PC-3 (cell line): ENCODE results near the gene CST11. TPM values are rescaled to one million over a fixed set of nuclear protein-coding genes. Genes with fewer than 3 reads are reported as not detected.

Experiments used
- ATAC-seq: fragments of 200-7000 bp; cut with Tn5 transposase; 2 replicates; pipeline ENCODE4 v1.9.1; 2020; ENCODE audit warnings: mild to moderate bottlenecking, moderate library complexity
- BruUV-seq: library from RNA; stranded (reverse); fragments of 400-500 nt; replicated peaks from 2 replicates; lab custom pipeline; 2021; lab: Mats Ljungman, UMichigan
- CTCF ChIA-PET: fragments of 300-600 bp; sonication (Branson Sonifier 250); formaldehyde crosslinking; loops from one replicate; lab custom pipeline; 2022; ENCODE audit warnings: antibody characterized with exemption; lab: Charles Lee
- POLR2A ChIA-PET: fragments of 300-600 bp; sonication (Branson Sonifier 250); formaldehyde crosslinking; loops from one replicate; lab custom pipeline; 2022; ENCODE audit warnings: antibody characterized with exemption; ENCODE audit not compliant: unreplicated experiment; lab: Charles Lee
- DNase-seq: peaks from one replicate; pipeline ENCODE4 v3.0.0-alpha.2; 2015
- H2AFZ ChIP-seq: fragments of 300-600 bp; sonication (generic); 2 replicates; pipeline ENCODE4 v1.6.0; 2016; ENCODE audit warnings: antibody characterized with exemption, low read length
- H3F3A ChIP-seq: fragments of 300-600 bp; sonication (generic); one replicate; pipeline ENCODE4 v1.6.0; 2017; ENCODE audit warnings: antibody characterized with exemption, low read length, control low read depth, mild to moderate bottlenecking; ENCODE audit not compliant: unreplicated experiment
- H3K27ac ChIP-seq: fragments of 300-600 bp; sonication (generic); 2 replicates; pipeline ENCODE4 v1.5.1; 2016; ENCODE audit warnings: mild to moderate bottlenecking, low read length
- H3K27me3 ChIP-seq: fragments of 300-600 bp; sonication (generic); 2 replicates; pipeline ENCODE4 v1.6.1; 2016; ENCODE audit warnings: low read length, mixed read lengths
- H3K36me3 ChIP-seq: fragments of 300-600 bp; sonication (generic); 2 replicates; pipeline ENCODE4 v1.6.1; 2016; ENCODE audit warnings: low read depth, mixed run types, low read length, mixed read lengths
- H3K4me1 ChIP-seq: fragments of 300-600 bp; sonication (generic); 2 replicates; pipeline ENCODE4 v1.5.1; 2016; ENCODE audit warnings: low read length; ENCODE audit not compliant: insufficient read depth
- H3K4me2 ChIP-seq: fragments of 300-600 bp; sonication (generic); 2 replicates; pipeline ENCODE4 v1.6.0; 2016; ENCODE audit warnings: low read length
- H3K4me3 ChIP-seq: fragments of 300-600 bp; sonication (generic); 2 replicates; pipeline ENCODE4 v1.5.1; 2016; ENCODE audit warnings: mild to moderate bottlenecking, low read length, mixed read lengths
- H3K79me2 ChIP-seq: fragments of 300-600 bp; sonication (generic); 2 replicates; pipeline ENCODE4 v1.6.1; 2017; ENCODE audit warnings: low read length, mixed read lengths
- H3K9ac ChIP-seq: fragments of 300-600 bp; sonication (generic); 2 replicates; pipeline ENCODE4 v1.6.0; 2016; ENCODE audit warnings: mild to moderate bottlenecking, low read length
- H3K9me2 ChIP-seq: fragments of 300-600 bp; sonication (generic); replicated peaks from 2 replicates; pipeline ENCODE4 v1.6.1; 2016; ENCODE audit warnings: mixed run types, low read length, mixed read lengths
- H3K9me3 ChIP-seq: fragments of 300-600 bp; sonication (generic); 2 replicates; pipeline ENCODE4 v1.6.1; 2016; ENCODE audit warnings: low read length, mixed read lengths
- H4K20me1 ChIP-seq: fragments of 300-600 bp; sonication (generic); 2 replicates; pipeline ENCODE4 v1.6.1; 2016; ENCODE audit warnings: low read length, mixed read lengths
- CTCF ChIP-seq: fragments of 300-600 bp; sonication (generic); conservative IDR thresholded peaks from 2 replicates; pipeline ENCODE4 v1.5.1; 2017; ENCODE audit warnings: antibody characterized with exemption, low read depth, mild to moderate bottlenecking, low read length
- EZH2 ChIP-seq: fragments of 300-600 bp; sonication (generic); IDR thresholded peaks from one replicate; pipeline ENCODE4 v1.6.1; 2017; ENCODE audit warnings: antibody characterized with exemption, mild to moderate bottlenecking, low read length; ENCODE audit not compliant: unreplicated experiment
- EZH2phosphoT487 ChIP-seq: fragments of 300-600 bp; sonication (generic); IDR thresholded peaks from 2 replicates; pipeline ENCODE4 v1.6.1; 2018; ENCODE audit warnings: mild to moderate bottlenecking, antibody characterized with exemption, low read length, borderline replicate concordance
- intact Hi-C: fragments of 100-400 bp; cut with micrococcal nuclease; formaldehyde crosslinking; loops from 2 replicates; pipeline ENCODE4 v1.9.0; 2023
- total RNA-seq: library from RNA; depleted of rRNA; stranded (reverse); fragments of >200 nt; gene quantifications from 2 replicates; pipeline ENCODE4 v1.2.3, GENCODE V29; 2014

The CST11 gene
- total RNA-seq, 1 experiment from 2014 or later: not detected

GRCh38 chr20:23413862-23414422 is 38.7 kb downstream of the CST11 start:
- Histone ChIP-seq H3K79me2 (peaks cover 98% of the 10 kb centered on the region), H3K9ac (no peak overlapping the region), H3K4me3 (no peak overlapping the region), H3K4me2 (no peak overlapping the region), H3K27ac (no peak overlapping the region), H3K4me1 (no peaks in the 10 kb centered on the region), H4K20me1 (peaks cover 7% of the 10 kb centered on the region), H3K27me3 (no peaks in the 10 kb centered on the region), H2AFZ (no peak overlapping the region), H3K9me2 (no peaks in the 10 kb centered on the region), H3F3A (no peaks in the 10 kb centered on the region), H3K9me3 (no peaks in the 10 kb centered on the region), H3K36me3 (no peaks in the 10 kb centered on the region)
- DNase-seq (no peak), ATAC-seq (no peak)
- TF ChIP-seq EZH2phosphoT487 (no peak), EZH2 (no peak), CTCF (no peak)
- intact Hi-C loops: no loop called here
- POLR2A ChIA-PET: no interaction called here
- no TSS peak for BruUV-seq
- CTCF ChIA-PET: no interaction called here

DNA sequence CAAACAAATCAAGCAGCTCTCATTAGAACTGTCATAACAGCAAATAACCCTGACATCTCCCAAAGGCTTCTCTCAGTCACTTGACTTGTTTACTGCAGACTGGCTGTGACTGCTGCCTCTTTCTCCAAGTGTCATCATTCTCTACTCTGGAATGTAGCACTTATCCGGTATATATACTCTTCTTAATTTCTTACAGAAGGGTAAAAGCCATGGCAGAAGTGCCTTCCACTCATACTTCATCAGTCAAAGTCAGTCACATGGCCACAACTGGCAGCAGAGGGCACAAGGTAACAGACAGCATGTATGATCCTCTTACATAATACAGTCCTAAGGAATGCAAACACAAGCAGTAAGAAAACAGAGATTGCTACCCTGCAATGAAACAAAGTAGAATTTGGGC is 40.6 kb downstream of the CST11 start:
- no peaks in the 10 kb centered on the region for H3K36me3 ChIP-seq
- no peaks in the 10 kb centered on the region for H3K27me3 ChIP-seq
- no TSS peak for BruUV-seq
- no peaks in the 10 kb centered on the region for H3K4me1 ChIP-seq
- no peak for TF ChIP-seq EZH2
- no peak for TF ChIP-seq CTCF
- TF ChIP-seq EZH2phosphoT487: no peak
- H3K9me3 ChIP-seq: no peaks in the 10 kb centered on the region
- no peak overlapping the region for H3K9ac ChIP-seq
- no peaks in the 10 kb centered on the region for H3F3A ChIP-seq
- H4K20me1 ChIP-seq: peaks cover 7% of the 10 kb centered on the region
- H2AFZ ChIP-seq: no peak overlapping the region
- H3K79me2 ChIP-seq: peaks cover 98% of the 10 kb centered on the region
- intact Hi-C loops: no loop called here
- no peak for DNase-seq
- CTCF ChIA-PET: no interaction called here
- POLR2A ChIA-PET: no interaction called here
- no peaks in the 10 kb centered on the region for H3K9me2 ChIP-seq
- H3K4me2 ChIP-seq: no peak overlapping the region
- no peak overlapping the region for H3K4me3 ChIP-seq
- 0 out of 2 replicates have a peak, but pooled peaks have one; percentile 38 for ATAC-seq
- H3K27ac ChIP-seq: no peak overlapping the region

DNA sequence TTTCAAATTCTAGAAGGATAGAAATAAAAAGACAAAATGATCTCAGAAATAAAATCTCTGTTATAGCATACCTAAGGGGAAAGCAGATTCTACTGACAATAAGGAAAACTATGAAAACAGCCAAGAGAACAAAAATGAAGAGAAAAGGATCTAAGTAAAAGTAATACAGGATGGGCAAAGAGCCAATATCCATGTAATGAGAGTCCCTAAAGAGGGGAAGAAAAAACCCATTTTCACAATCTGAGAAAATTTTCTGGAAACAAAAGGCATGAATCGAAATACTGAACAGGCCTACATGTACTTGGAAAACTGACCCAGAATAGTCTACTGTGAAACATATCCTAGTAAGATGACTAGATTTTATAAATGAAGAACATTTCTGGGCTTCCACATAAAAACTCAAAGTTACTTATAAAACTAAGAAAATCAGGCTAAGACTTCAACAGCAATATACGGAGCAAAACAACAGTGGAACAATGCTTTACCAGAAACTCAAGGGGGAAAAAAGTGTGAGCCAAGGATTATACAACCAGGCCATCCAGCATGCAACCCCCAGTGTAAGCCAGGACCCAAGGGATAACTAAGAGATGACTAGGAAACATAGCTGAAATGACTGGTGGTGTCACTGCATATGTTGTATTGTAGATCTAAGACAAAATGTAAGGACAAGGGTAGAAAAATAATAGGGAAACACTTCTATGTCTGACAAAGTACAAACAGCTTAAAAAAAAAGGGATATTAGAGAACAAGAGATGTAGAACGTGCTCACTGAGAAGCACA is 41.6 kb downstream of the CST11 start:
- no peak overlapping the region for H2AFZ ChIP-seq
- BruUV-seq: no TSS peak
- no peak overlapping the region for H3K4me3 ChIP-seq
- TF ChIP-seq EZH2phosphoT487 (no peak), CTCF (no peak), EZH2 (no peak)
- H3K27ac ChIP-seq: no peak overlapping the region
- H3K9me2 ChIP-seq: no peaks in the 10 kb centered on the region
- H3K4me1 ChIP-seq: no peaks in the 10 kb centered on the region
- intact Hi-C loops: no loop called here
- no peaks in the 10 kb centered on the region for H3F3A ChIP-seq
- ChIA-PET POLR2A (no interaction called here), CTCF (no interaction called here)
- H4K20me1 ChIP-seq: peaks cover 7% of the 10 kb centered on the region
- H3K9ac ChIP-seq: no peak overlapping the region
- no peak overlapping the region for H3K4me2 ChIP-seq
- H3K9me3 ChIP-seq: no peaks in the 10 kb centered on the region
- ATAC-seq: no peak
- peaks cover 99% of the 10 kb centered on the region for H3K79me2 ChIP-seq
- H3K27me3 ChIP-seq: no peaks in the 10 kb centered on the region
- H3K36me3 ChIP-seq: no peaks in the 10 kb centered on the region
- no peak for DNase-seq
